Ovary (tissue), 9 donors: Measurements from ENCODE around the gene ABHD11. TPM values are rescaled to one million over a fixed set of nuclear protein-coding genes. Genes with fewer than 3 reads are reported as not detected.
"Not testable (repeated sequence)": the region's sequence is repeated elsewhere in the genome, so short reads cannot be mapped to it uniquely, and the experiment has no call there.

ENCODE experiments used
- DNase-seq, 5 donors: peaks; one replicate each; pipeline ENCODE4 v3.0.0-alpha.2; 2019 to 2020
- H3K27ac ChIP-seq, 2 donors: fragments of 200-600 bp; one replicate each; pipeline versions ENCODE4 v1.5.1 to v1.8.0; 2019 to 2022
- H3K27me3 ChIP-seq: fragments of 200-600 bp; one replicate; pipeline ENCODE4 v1.8.0; 2022
- H3K36me3 ChIP-seq: fragments of 200-600 bp; sonication (generic); one replicate; pipeline ENCODE4 v1.5.1; 2019
- H3K4me1 ChIP-seq: one replicate; pipeline ENCODE4 v1.8.1; 2013; ENCODE audit warnings: mild to moderate bottlenecking, moderate library complexity; ENCODE audit not compliant: insufficient read depth
- H3K4me3 ChIP-seq: fragments of 200-600 bp; sonication (generic); one replicate; pipeline ENCODE4 v1.5.1; 2017
- H3K9me3 ChIP-seq, 2 donors: fragments of 200-600 bp in 1 of 2; sonication (generic) in 1 of 2; one replicate each; pipeline versions ENCODE4 v1.5.1 to v1.8.1; 2013 to 2019; ENCODE audit warnings: mild to moderate bottlenecking in 1 of 2, moderate library complexity in 1 of 2
- CTCF ChIP-seq, 3 donors: fragments of 450-650 bp in 2 of 3; fragments of 200-600 bp in 1 of 3; IDR thresholded peaks; one replicate each; pipeline versions ENCODE4 v1.5.1 to v1.8.0; 2016 to 2022; ENCODE audit warnings: antibody characterized with exemption in 3 of 3, mild to moderate bottlenecking in 1 of 3
- EP300 ChIP-seq: sonication (generic); formaldehyde crosslinking; IDR thresholded peaks from one replicate; pipeline ENCODE4 v1.6.1; 2017; ENCODE audit warnings: antibody characterized with exemption
- POLR2A ChIP-seq: fragments of 450-650 bp; IDR thresholded peaks from one replicate; pipeline ENCODE4 v1.6.1; 2017; ENCODE audit warnings: antibody characterized with exemption, mild to moderate bottlenecking, moderate library complexity
- WGBS, 3 donors: extraction: QIAGEN DNeasy Blood & Tissue Kit in 1 of 3; methylation state at CpG; one replicate each; pipeline versions ENCODE4 v1.1.5 to v1.1.7; 2013 to 2017; 5-methylcytosine and 5-hydroxymethylcytosine counted together
- intact Hi-C, 4 donors: fragments of 100-400 bp; cut with DNase I; formaldehyde crosslinking; loops; one replicate each; pipeline versions ENCODE4 v1.11.0 to v1.15.1; 2022 to 2023
- polyA plus RNA-seq, 2 donors: library from polyadenylated mRNA; stranded (reverse); fragments of 200-250 nt in 1 of 2; fragments of 350-450 nt in 1 of 2; fragmentation: Illumina TruSeq in 1 of 2; extraction: RNeasy Lipid Tissue Mini Kit (QIAGEN cat#74804) in 1 of 2; gene quantifications; one replicate each; pipeline ENCODE4 v1.2.3, GENCODE V29; 2013 to 2014
- total RNA-seq, 7 donors: library from RNA; depleted of rRNA in 2 of 7; stranded (reverse); fragments of >200 nt in 2 of 7; fragmentation: NEBNext Ultra II Directional in 3 of 7; extraction: Animal tissue kit (Norgen Biotek cat#: 25700) in 3 of 7; gene quantifications; one replicate each; pipeline versions ENCODE4 v1.1.0 to v1.2.4, GENCODE V29; 2016 to 2023
- donor health status: DM: no; HTN: no; CAD: no; lungs with moderate emphysema.
- donor health status: DM: no; HTN: no; CAD: no.
- donor health status: Bipolar disorder and iron deficiency.
- donor health status: DM: yes; HTN: yes; CAD: no.
- donor health status: DM: no; HTN: no; CAD: no.
- donor health status: DM: yes; HTN: yes; CAD: no.

ABHD11 gene
- total and polyA plus RNA-seq, 9 donors, result 8.0 to 34.6 (median 11.4) TPM

GRCh38 chr7:73717991-73718405, 20.6 kb downstream of the ABHD11 start:
- no peaks in the 10 kb centered on the region for H3K36me3 ChIP-seq
- no peaks in the 10 kb centered on the region for H3K27me3 ChIP-seq
- no peaks in the 10 kb centered on the region for H3K4me1 ChIP-seq
- no peak overlapping the region for H3K27ac ChIP-seq
- H3K4me3 ChIP-seq, result no peak overlapping the region
- WGBS, 3 donors, result 71 to 79% (median 76%) methylated on average over 10 of the region's 10 CpGs
- no peaks in the 10 kb centered on the region for H3K9me3 ChIP-seq
- intact Hi-C loops, result no loop called here
- no peak for DNase-seq
- no peak for TF ChIP-seq EP300
- TF ChIP-seq CTCF (IDR thresholded peaks at IDR 0.05), result no peak
- TF ChIP-seq POLR2A, result no peak

GRCh38 chr7:73717025-73717807, 21.4 kb downstream of the ABHD11 start:
- H3K27me3 ChIP-seq, result no peaks in the 10 kb centered on the region
- no peak overlapping the region for H3K4me3 ChIP-seq
- H3K4me1 ChIP-seq, result no peaks in the 10 kb centered on the region
- H3K27ac ChIP-seq, result no peak overlapping the region
- intact Hi-C loops, result no loop called here
- DNase-seq, result no peak
- H3K9me3 ChIP-seq, result no peaks in the 10 kb centered on the region
- no peaks in the 10 kb centered on the region for H3K36me3 ChIP-seq
- 65 to 74% (median 70%) methylated on average over 13 of the region's 13 CpGs for WGBS, 3 donors
- TF ChIP-seq CTCF (IDR thresholded peaks at IDR 0.05) (no peak), EP300 (no peak), POLR2A (no peak)

DNA sequence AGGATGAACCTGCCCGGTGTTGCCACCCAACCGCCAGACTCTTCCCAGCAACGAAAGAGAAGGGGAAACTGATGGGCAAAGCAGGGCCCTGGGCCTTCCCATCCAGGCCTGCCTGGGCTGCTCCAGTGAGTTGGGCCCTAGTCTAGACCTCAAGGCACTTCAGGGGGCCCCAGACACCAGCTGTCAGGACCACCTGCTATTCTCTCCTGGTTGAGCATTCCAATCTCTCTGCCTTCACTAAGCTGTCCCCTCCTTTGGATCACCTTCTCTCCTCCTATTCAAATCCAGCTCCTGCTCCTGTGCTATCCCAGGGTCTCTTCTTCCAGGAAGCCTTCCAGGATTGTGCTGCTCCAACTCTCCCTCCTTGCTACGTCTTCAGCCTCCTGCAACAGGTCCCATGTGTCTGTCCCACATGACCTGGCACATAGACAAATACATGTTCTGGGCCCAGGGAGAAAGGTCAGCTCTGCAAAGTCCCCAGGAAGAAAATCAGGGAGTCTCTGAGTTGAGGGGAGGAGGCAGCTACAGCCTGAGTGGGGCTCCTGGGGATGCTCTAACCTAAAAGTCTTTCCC, 22.2 kb downstream of the ABHD11 start:
- WGBS, 3 donors, result 66 to 76% (median 73%) methylated on average over 4 of the region's 4 CpGs
- Histone ChIP-seq H3K27me3 (no peaks in the 10 kb centered on the region), H3K36me3 (no peaks in the 10 kb centered on the region), H3K27ac (no peak overlapping the region), H3K4me1 (no peaks in the 10 kb centered on the region), H3K9me3 (no peaks in the 10 kb centered on the region), H3K4me3 (no peak overlapping the region)
- TF ChIP-seq CTCF (IDR thresholded peaks at IDR 0.05) (no peak), EP300 (no peak)
- intact Hi-C loops, result no loop called here
- no peak for DNase-seq

- 64 to 72% (median 67%) methylated on average over 16 of the region's 16 CpGs for WGBS, 3 donors
- Histone ChIP-seq H3K4me1 (no peaks in the 10 kb centered on the region), H3K36me3 (no peaks in the 10 kb centered on the region), H3K27ac (no peak overlapping the region), H3K27me3 (no peaks in the 10 kb centered on the region), H3K4me3 (no peak overlapping the region), H3K9me3 (no peaks in the 10 kb centered on the region)
- TF ChIP-seq CTCF (IDR thresholded peaks at IDR 0.05) (no peak), POLR2A (no peak), EP300 (no peak)
- intact Hi-C loops, result no loop called here
- DNase-seq, result no peak
Measured at GRCh38 chr7:73715648-73716317, 22.8 kb downstream of the ABHD11 start.

- intact Hi-C loops, H3K36me3 ChIP-seq, H3K27me3 ChIP-seq, DNase-seq, H3K27ac ChIP-seq, H3K4me3 ChIP-seq, H3K4me1 ChIP-seq, H3K9me3 ChIP-seq: not testable (repeated sequence)
- 92 to 96% (median 93%) methylated on average over 6 of the region's 6 CpGs for WGBS, 3 donors
Measured at GRCh38 chr7:73713319-73713718, 25.3 kb downstream of the ABHD11 start.
